Bronchial epithelial cell (primary cell): ENCODE results near the gene TMEM33. TPM values are rescaled to one million over a fixed set of nuclear protein-coding genes. Genes with fewer than 3 reads are reported as not detected.
"Not testable (repeated sequence)": the region's sequence is repeated elsewhere in the genome, so short reads cannot be mapped to it uniquely, and the experiment has no call there.

Experiments
- DNase-seq: peaks from one replicate; pipeline ENCODE4 v3.0.0-alpha.2; 2010; ENCODE audit warnings: low read depth
- FAIRE-seq: peaks from 2 replicates; lab custom pipeline; 2011; peaks lifted over from hg19 to GRCh38; lab: Jason Lieb, UNC
- H3K27me3 ChIP-seq: 2 replicates; pipeline ENCODE4 v1.5.1; 2011; ENCODE audit warnings: low read length; ENCODE audit not compliant: control insufficient read depth, insufficient read depth
- H3K36me3 ChIP-seq: 2 replicates; pipeline ENCODE4 v1.5.1; 2011; ENCODE audit warnings: low read length; ENCODE audit not compliant: control insufficient read depth, insufficient read depth
- H3K4me3 ChIP-seq: 2 replicates; pipeline ENCODE4 v1.5.1; 2011; ENCODE audit warnings: mild to moderate bottlenecking, low read depth, low read length, control low read depth
- total RNA-seq: library from RNA; depleted of rRNA; stranded (reverse); fragments of >200 nt; gene quantifications from 2 replicates; pipeline ENCODE4 v1.2.1, GENCODE V29; 2014
- TF ChIP-seq, protein P1 (sequence below): IDR thresholded peaks from 2 replicates; pipeline ENCODE4 v1.5.1; 2011; ENCODE audit warnings: mild to moderate bottlenecking, moderate library complexity, low read length, control low read depth, inconsistent platforms; ENCODE audit not compliant: insufficient read depth, severe bottlenecking

Gene TMEM33
- total RNA-seq, 1 donor from 2014 or later, result 106 TPM

DNA sequence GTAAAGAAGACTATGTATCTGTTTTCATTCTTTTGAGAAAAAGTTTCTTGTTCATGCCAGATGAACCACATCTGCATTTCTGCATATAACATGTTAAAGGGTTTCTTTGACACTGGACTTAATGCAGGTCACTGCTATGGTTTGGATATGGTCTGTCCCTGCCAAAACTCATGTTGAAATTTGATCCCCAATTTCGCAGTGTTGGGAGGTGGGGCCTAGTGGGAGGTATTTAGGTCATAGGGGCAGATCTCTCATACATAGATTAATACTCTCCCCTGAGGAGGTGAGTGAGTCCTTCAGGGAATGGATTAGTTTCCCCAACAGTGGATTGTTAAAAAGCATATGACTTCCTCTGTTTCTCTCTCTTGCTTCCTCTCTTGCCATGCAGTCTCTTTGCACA is 45.9 kb upstream of the TMEM33 start:
- DNase-seq (no peak), FAIRE-seq (no peak)
- no peaks in the 10 kb centered on the region for H3K36me3 ChIP-seq
- TF ChIP-seq, protein P1, sequence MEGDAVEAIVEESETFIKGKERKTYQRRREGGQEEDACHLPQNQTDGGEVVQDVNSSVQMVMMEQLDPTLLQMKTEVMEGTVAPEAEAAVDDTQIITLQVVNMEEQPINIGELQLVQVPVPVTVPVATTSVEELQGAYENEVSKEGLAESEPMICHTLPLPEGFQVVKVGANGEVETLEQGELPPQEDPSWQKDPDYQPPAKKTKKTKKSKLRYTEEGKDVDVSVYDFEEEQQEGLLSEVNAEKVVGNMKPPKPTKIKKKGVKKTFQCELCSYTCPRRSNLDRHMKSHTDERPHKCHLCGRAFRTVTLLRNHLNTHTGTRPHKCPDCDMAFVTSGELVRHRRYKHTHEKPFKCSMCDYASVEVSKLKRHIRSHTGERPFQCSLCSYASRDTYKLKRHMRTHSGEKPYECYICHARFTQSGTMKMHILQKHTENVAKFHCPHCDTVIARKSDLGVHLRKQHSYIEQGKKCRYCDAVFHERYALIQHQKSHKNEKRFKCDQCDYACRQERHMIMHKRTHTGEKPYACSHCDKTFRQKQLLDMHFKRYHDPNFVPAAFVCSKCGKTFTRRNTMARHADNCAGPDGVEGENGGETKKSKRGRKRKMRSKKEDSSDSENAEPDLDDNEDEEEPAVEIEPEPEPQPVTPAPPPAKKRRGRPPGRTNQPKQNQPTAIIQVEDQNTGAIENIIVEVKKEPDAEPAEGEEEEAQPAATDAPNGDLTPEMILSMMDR, result no peak
- no peaks in the 10 kb centered on the region for H3K27me3 ChIP-seq
- H3K4me3 ChIP-seq, result no peak overlapping the region

DNA sequence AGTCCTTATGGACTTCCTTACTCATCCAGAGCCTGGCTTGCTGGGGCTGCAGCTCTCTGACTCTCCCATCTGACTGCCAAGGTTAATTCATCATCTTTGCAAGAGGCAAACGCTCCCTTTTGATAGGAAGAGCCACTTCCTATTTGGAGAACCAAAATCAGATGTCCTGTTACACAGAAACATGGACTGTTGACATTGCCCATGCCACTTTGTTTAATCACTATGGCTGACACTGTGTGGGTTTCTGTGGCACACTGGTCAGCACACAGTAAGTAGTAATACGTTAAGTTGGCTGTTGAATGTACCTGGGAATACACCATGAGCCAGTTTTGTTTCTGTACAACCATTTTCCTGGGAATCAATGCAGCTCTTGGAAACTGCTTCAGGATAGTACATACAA is 45.1 kb upstream of the TMEM33 start:
- no peak overlapping the region for H3K4me3 ChIP-seq
- no peaks in the 10 kb centered on the region for H3K36me3 ChIP-seq
- DNase-seq, result no peak
- TF ChIP-seq, protein P1, result no peak
- no peak for FAIRE-seq
- H3K27me3 ChIP-seq, result no peaks in the 10 kb centered on the region

DNA sequence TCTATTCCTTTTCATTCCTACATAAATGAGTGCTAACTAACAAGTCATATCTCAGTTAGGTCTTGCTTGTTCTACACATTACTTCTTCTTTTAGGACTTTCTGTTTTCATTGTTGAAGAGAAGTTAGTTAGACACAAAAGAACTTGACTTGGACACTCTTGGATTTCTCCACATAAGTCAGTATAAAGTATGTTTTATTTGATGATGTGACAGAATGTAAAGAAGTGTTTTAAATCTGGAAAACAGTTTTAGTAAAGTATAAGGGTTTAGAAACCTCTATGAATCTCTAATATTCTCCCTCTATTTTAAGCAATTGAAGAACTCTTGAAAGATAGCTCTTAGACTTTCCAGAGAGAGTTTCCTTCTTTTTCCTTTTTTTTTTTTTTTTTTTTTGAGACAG is 38.6 kb upstream of the TMEM33 start:
- no peaks in the 10 kb centered on the region for H3K36me3 ChIP-seq
- DNase-seq (no peak), FAIRE-seq (no peak)
- no peak overlapping the region for H3K4me3 ChIP-seq
- TF ChIP-seq, protein P1, result no peak
- H3K27me3 ChIP-seq, result no peaks in the 10 kb centered on the region

DNA sequence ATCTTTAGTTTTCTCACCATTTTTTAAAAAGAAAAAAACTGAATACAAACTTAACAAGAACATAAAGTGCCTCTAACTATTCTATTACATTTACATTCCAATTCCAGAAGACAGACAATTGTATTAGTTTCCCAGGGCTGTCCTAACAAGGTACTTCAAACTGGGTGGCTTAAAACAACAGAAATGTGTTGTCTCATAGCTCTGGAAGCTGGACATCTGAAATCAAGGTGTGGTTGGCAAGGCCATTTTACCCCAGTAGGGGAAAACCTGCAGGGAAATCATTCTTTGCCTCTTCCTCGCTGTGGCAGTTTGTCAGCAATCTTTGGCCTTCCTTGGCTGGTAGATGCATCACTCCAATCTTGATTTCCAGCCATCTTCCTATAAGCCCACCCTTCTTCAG is 37.5 kb upstream of the TMEM33 start:
- no peaks in the 10 kb centered on the region for H3K27me3 ChIP-seq
- FAIRE-seq (no peak), DNase-seq (no peak)
- TF ChIP-seq, protein P1, result no peak
- no peak overlapping the region for H3K4me3 ChIP-seq
- no peaks in the 10 kb centered on the region for H3K36me3 ChIP-seq

DNA sequence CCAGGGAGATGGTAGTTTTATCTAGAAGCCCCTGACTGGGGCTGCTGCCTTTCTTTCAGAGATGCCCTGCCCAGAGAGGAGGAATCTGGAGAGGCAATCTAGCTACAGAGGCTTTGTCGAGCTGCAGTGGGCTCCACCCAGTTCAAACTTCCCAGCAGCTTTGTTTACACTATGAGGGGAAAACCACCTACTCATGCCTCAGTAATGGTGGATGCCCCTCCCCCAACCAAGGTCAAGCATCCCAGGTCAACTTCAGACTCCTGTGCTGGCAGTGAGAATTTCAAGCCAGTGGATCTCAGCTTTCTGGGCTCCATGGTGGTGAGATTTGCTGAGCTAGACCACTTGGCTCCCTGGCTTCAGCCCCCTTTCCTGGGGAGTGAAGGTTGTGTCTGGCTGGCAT is 26.1 kb upstream of the TMEM33 start:
- H3K4me3 ChIP-seq, H3K36me3 ChIP-seq, H3K27me3 ChIP-seq, FAIRE-seq: not testable (repeated sequence)
- peak; percentile 21 for DNase-seq

DNA sequence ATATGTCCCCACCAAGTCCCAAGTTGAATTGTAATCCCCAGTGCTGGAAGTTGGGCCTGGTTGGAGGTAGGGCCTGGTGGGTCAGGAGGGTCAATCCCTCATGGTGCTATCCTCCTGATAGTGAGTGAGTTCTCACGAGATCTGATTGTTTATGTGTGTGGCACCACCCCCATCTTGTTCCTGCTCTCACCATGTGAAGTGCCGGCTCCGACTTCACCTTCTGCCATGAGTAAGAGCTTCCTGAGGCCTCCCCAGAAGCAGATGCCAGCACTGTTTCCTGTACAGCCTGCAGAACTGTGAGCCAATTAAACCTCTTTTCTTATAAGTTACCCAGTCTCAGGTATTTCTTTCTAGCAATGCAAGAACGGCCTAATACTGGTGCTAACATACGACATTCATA is 22.7 kb upstream of the TMEM33 start:
- peak; percentile 23 for DNase-seq
- TF ChIP-seq, protein P1, result no peak
- Histone ChIP-seq H3K36me3 (no peaks in the 10 kb centered on the region), H3K4me3 (no peak overlapping the region), H3K27me3 (no peaks in the 10 kb centered on the region)
- no peak for FAIRE-seq
